ENCODE measurements around the gene MUC2. TPM values are rescaled to one million over a fixed set of nuclear protein-coding genes. Genes with fewer than 3 reads are reported as not detected.

The MUC2 gene
- total and polyA plus RNA-seq, 10 of the 15 experiments (the other 5 are each of a cell fraction or from before 2014, with no cell fraction given): 0.23 TPM; not detected in 9

GRCh38 chr11:1074244-1075221 lies at the start of gene MUC2 (continued):
- TF ChIP-seq JUNB (IDR thresholded peaks at IDR 0.05): no peak
- TF ChIP-seq FOXM1 (IDR thresholded peaks at IDR 0.05; ENCODE audit: low read depth, low read length): no peak

GRCh38 chr11:1025410-1026162 lies 49.1 kb upstream of the MUC2 start:
- no peaks in the 10 kb centered on the region for H3K9me3 ChIP-seq (replicated peaks; ENCODE audit: control insufficient read depth, insufficient read depth, low read length)
- ChIA-PET POLR2A (no interaction called here), CTCF (interaction anchor here (0.7 kb wide), 1 partner anchor 250 kb away, joined by 3 read pairs; no protein-coding TSS in a partner anchor), RAD21 (ENCODE audit: unreplicated experiment) (no interaction called here), SMC1A (ENCODE audit: uncharacterized antibody, unreplicated experiment) (no interaction called here)
- H3K36me3 ChIP-seq (ENCODE audit: control insufficient read depth in 2 of 2, insufficient read depth in 2 of 2, low read length in 1 of 2): no peaks in the 10 kb centered on the region
- H3K4me3 ChIP-seq: no peak overlapping the region
- no TSS peak for BruUV-seq (replicated peaks)
- H3K9ac ChIP-seq (ENCODE audit: control insufficient read depth, insufficient read depth, low read length): no peak overlapping the region
- in situ Hi-C loops (cut with MboI) (no loop called here), intact Hi-C loops (cut with micrococcal nuclease; ENCODE audit: unreplicated experiment) (no loop called here)
- no peaks in the 10 kb centered on the region for H3K27me3 ChIP-seq (replicated peaks in 1 of 2; ENCODE audit: control insufficient read depth in 2 of 2, insufficient read depth in 2 of 2, low read length in 1 of 2)
- ATAC-seq (no peak), FAIRE-seq (no peak), DNase-seq (ENCODE audit: low read depth, low spot score) (no peak)
- no peaks in the 10 kb centered on the region for H3K4me1 ChIP-seq (ENCODE audit: control insufficient read depth, insufficient read depth, low read length)
- no peak overlapping the region for H2AFZ ChIP-seq (ENCODE audit: control insufficient read depth, low read depth, low read length)
- TF ChIP-seq ZBTB11 (CRISPR knock-in tag; IDR thresholded peaks at IDR 0.05) (no peak), SRF (IDR thresholded peaks at IDR 0.05; ENCODE audit: low read depth in 2 of 2, low read length in 2 of 2) (no peak), IRF3 (IDR thresholded peaks at IDR 0.05) (no peak), TCF3 (IDR thresholded peaks at IDR 0.05; ENCODE audit: borderline replicate concordance, insufficient read depth, low read depth, low read length) (no peak), ZNF274 (IDR thresholded peaks at IDR 0.05; ENCODE audit: insufficient read depth, insufficient read length) (no peak), STAT3 (IDR thresholded peaks at IDR 0.05; ENCODE audit: low read depth, low read length) (no peak), IRF5 (IDR thresholded peaks at IDR 0.05; ENCODE audit: borderline replicate concordance) (no peak), EP300 (IDR thresholded peaks at IDR 0.05; ENCODE audit: borderline replicate concordance in 1 of 2, control insufficient read depth in 1 of 2, low read depth in 2 of 2, low read length in 2 of 2) (no peak), CEBPB (IDR thresholded peaks at IDR 0.05; ENCODE audit: borderline replicate concordance in 1 of 2, low read depth in 2 of 2, low read length in 2 of 2) (no peak)
- no peak overlapping the region for H3K4me2 ChIP-seq (ENCODE audit: control insufficient read depth, insufficient read depth)
- 63% methylated on average over 31 of the region's 35 CpGs for WGBS (ENCODE audit: insufficient coverage, insufficient replicate concordance, low lambda C conversion rate, missing lambda C conversion rate)
- no peaks in the 10 kb centered on the region for H4K20me1 ChIP-seq (ENCODE audit: control insufficient read depth, insufficient read depth)
- H3K79me2 ChIP-seq (ENCODE audit: control insufficient read depth, insufficient read depth, low read length): no peaks in the 10 kb centered on the region
- no peak overlapping the region for H3K27ac ChIP-seq (ENCODE audit: control insufficient read depth, insufficient read depth)
